Activated CD4-positive, alpha-beta T cell treated with anti-CD3 and anti-CD28 coated beads, Interleukin-2, amount 50 U/mL, for 4 hours (primary cell): ENCODE data around the gene PHF3.

Experiments
- DNase-seq, 2 experiments: peaks; one replicate each; pipeline ENCODE4 v3.0.0-alpha.2; 2020

PHF3 gene, protein sequence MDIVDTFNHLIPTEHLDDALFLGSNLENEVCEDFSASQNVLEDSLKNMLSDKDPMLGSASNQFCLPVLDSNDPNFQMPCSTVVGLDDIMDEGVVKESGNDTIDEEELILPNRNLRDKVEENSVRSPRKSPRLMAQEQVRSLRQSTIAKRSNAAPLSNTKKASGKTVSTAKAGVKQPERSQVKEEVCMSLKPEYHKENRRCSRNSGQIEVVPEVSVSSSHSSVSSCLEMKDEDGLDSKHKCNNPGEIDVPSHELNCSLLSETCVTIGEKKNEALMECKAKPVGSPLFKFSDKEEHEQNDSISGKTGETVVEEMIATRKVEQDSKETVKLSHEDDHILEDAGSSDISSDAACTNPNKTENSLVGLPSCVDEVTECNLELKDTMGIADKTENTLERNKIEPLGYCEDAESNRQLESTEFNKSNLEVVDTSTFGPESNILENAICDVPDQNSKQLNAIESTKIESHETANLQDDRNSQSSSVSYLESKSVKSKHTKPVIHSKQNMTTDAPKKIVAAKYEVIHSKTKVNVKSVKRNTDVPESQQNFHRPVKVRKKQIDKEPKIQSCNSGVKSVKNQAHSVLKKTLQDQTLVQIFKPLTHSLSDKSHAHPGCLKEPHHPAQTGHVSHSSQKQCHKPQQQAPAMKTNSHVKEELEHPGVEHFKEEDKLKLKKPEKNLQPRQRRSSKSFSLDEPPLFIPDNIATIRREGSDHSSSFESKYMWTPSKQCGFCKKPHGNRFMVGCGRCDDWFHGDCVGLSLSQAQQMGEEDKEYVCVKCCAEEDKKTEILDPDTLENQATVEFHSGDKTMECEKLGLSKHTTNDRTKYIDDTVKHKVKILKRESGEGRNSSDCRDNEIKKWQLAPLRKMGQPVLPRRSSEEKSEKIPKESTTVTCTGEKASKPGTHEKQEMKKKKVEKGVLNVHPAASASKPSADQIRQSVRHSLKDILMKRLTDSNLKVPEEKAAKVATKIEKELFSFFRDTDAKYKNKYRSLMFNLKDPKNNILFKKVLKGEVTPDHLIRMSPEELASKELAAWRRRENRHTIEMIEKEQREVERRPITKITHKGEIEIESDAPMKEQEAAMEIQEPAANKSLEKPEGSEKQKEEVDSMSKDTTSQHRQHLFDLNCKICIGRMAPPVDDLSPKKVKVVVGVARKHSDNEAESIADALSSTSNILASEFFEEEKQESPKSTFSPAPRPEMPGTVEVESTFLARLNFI (N-terminal part only)

DNA sequence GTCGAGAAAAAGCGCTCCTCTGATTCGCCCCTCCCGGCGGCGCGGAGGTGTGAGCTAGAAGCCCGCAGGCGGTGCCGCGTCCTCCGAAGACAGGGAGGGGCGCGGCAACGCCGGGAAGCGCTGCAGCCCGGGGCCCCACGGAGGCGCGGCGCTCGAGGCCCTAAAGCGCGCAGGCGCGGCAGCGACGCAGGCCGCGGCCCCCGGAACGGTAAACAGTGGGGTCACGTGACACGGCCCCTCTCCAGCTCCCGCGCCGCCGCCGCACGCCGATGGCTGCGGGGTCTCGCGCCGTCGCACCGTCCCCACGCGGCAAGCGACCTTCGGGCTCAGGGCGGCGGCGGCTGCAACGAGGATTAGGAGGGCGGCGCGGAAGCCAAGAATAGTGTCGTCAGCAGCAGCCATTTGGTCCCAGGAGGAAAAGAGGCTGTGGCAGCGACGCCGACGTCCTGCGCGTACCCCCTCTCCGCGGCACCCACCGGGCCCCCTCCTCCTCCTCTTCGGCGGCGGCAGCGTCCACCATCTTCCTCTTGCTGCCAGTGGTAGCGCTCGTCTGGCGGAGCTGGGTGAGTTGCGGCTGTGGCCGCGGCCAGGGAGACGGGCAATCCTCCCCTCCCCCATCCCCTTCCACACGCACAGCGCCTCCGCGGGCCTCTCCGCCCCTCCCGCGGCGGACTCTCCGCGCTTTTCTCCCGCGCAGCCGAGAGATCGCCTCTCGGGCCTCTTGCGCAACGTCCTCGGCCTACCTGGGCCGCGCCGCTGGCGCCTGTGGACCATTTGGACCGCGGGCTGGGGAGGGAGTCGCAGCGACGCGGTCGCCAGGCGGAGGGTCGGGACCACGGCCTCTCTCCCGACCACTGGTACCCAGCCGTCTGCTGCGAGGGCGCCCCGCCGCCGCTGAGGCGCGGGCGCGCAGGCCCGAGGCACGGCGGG lies at the start of gene PHF3:
Gene PHF3 (plus strand): TSS at position 215 of the 930 bp plus-strand sequence. CDS start 10,750 bp downstream, outside the sequence.
- DNase-seq, result peak; percentile 82 to 85

DNA sequence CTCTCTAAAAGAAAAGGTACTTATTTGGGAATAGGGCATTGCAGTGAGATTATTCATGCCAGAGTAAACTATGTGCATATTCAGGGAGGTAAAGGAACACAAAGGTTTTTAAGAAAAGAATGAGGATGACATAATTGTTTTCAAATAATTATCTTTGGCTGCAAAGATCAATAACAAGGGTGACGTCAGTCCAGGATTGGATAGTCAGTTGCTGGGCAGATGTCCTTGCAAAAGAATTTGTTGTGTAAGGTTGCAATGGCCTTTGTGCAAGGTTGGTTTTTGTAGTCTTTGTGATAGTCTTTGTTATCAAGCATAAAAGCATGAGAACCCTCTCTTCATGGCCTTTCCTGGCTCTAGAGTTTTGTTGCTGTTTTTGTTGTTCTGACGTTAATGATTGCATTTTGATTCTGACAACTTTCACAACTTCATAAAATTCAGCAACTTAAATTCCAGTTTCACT lies 45.6 kb upstream of the PHF3 start:
- DNase-seq, result no peak

DNA sequence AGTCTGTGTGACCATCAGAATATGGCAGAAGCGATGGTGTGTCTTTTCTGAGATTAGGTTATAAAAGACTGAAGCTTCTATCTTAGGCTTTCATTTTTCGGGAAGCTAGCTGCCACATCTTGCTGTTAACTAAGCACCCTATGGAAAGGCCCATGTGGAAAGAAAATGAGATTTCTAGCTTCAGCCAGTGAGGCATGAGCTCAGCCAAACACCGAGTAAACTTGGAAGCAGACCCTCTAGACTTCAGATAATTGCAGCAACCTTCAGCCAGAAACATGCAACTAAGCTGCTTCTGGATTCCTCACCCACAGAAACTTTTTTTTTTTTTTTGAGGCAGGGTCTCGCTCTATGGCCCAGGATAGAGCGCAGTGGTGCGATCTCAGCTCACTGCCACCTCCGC lies 42.7 kb upstream of the PHF3 start:
- no peak for DNase-seq

DNA sequence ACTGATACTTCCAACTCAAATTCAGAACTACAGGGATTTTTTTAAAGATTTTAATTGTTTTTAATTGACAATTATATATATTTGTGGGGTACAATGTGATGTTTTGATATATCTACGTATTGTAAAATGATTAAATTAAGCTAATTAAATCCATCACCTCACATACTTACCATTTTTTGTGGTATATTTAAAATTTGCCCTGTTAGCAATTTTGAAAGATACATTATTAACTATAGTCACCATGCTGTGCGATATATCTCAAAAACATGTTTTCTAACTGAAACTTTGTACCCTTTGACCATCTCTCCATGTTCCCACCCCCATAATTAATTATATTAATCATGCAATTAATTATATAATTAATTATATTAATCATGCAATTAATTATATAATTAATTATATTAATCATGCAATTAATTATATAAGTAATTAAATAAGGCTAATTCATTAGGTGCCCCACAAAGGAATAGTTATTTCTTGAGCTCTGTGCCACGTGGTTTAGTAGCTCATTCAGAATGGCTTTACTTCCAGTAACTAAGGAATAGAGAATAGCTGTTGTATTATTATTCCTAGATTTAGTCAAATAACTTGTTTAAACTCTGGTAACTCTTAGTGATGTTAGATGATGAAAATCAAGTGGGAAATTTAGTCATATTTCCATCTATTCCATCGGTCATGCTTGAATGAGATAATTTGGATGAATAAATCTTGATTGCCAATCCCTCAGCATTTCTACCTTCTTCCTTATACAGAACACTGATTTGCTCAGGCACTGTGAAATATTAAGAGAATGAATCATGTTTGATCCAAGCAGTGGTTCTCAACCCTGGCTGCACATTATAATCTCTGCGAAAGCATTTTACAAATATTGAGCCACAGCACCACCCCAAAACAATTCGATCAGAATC lies 38.2 kb upstream of the PHF3 start:
- DNase-seq, result no peak

DNA sequence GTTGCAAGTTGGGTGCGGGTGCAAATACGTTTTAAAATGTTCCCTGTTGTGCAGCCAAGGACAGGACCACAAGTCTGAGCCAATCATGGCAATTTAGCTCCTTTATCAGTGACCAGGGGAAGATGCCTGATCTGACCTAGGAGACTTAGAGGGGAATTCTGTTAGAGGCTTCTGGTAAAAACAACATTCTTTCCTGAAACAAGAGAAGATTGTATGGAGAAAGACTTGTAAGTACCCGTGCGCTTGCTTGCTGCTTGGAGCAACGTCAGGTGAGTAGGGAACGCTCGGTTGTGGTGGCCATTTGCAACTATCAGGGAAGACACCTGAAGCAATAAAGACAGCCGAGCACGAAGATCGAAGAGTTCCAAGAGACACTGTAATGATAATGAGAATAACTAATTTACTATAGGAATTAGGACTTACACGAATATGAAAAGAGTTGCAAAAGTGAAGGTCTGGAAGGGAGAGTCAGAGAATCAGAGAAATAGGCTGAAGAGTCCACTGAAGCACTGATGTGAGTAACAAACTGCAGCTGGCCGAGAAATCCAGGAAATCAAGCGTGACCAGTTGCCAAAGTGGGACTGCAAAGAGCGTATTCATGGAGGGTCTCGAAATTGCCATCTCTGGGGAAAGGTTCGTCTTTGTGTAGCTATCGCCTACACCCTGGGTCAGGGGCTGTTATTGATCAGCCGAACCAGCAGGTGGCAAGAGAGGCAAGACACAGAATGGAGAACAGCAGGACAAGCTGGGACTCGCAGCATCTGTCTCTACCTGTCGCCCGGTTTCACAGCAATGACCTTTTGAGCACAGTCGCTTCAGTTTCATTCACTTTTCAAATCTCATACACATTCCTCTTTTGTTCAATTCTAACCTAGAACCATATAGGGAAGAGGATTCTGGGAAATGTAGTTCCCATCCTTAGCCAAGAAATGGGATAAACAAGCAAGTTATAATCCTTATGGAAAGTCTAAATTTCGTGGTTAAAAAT lies 37.3 kb upstream of the PHF3 start:
- DNase-seq, result peak; percentile 69 to 72

DNA sequence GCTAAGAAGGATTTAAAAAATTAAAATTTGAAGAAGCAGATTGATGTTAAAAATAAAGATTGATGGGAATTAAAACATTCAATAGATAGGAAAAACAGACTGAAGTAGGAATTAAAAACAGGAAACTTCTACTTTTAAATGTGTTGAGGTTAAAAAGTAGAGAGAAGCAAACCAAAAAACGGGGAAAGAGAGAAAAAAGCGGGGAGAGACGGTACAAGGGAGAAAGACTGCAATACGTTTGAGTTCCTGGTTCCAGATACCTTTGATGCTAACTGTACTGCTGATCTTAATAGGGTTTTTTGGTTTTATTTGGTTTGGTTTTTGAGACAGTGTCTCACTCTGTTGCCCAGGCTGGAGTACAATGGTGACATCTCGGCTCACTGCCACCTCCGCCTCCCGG lies 36.4 kb upstream of the PHF3 start:
- DNase-seq, result no peak

DNA sequence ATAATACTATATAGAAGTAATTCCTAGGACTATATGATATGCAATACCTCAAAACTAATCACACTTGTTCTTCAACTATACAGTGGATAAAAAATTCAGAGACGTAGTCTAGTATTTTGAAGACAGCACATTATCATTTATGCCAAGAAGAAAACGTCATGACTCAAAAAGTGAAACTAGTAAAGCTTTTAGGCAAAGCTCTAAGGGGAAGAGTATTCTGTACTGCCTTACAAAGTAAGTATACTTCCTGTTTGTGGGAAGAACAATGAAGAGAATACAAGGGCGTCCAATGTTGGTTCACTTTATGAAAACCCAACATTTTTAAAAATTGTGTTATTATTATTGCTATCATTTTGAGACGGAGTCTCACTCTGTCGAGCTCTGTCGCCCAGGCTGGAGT lies 35.5 kb upstream of the PHF3 start:
- DNase-seq, result no peak

DNA sequence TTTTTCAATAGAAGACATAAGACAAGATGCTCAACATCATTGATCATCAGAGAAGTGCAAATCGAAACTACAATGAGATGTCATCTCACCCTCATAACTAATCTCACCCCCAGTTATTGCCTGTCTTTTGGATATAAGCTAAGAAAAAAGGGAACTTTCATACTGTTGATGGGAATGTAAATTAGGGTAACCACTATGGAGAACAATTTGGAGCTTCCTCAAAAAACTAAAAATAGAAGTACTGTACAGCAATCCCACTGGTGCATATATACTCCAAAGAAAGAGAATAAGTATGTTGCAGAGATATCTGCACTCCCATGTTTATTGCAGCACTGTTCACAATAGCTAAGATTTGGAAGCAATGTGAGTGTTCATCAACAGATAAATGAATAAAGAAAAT lies 26.4 kb upstream of the PHF3 start:
- no peak for DNase-seq

DNA sequence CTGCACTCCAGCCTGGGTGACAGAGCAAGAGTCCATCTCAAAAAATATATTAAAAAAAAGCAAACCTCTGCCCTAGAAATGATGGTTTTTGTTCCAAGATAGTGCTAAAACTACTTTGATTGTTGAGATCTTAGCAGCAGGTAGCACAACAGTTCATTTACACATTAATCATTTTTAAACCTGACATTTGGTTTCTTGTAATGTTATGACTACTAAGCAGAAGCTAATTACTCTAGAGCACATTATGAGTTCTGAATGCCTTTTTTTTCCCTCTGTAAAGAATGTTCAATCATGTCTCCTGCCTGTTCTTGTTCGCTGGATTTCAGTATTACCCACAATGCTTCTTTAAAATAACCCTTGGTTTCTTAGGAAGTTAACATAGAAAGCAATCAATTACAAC lies 24.7 kb upstream of the PHF3 start:
- no peak for DNase-seq

DNA sequence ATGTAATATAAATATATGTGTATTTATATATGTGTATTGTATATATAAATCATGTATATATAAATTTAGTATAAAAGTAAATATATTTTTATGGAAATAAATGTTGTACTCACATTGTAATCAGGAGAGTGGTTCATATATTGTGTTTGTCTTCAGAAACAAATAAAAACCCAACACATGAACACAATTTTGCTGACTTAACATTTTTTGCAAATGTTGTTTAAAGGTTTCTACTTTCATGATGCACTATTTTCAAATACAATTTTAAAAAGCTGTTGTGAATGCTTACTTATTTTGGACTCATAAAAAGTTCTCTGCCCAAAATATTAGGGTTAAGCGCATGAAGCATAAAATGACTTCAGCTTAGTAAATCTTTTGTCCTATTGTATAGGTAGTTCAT lies 24.0 kb upstream of the PHF3 start:
- no peak for DNase-seq

DNA sequence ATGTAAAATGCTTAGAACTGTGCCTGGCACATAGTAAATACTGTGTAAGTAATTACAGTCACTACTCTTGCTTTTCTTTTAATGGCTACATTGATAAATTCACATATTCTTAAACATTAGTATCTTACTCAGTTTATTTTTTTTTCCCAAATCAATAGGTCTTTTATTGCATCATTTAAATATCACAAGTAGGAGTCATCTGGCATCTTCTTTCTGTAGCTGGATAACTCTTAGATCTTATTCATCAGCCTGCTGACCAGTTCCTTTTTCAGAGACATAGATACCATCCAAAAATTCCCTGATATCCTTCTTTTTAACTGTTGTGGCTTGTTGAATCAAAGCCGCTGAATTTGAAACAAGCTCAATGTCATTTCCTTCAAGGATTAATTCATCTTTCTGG lies 20.0 kb upstream of the PHF3 start:
- no peak for DNase-seq

DNA sequence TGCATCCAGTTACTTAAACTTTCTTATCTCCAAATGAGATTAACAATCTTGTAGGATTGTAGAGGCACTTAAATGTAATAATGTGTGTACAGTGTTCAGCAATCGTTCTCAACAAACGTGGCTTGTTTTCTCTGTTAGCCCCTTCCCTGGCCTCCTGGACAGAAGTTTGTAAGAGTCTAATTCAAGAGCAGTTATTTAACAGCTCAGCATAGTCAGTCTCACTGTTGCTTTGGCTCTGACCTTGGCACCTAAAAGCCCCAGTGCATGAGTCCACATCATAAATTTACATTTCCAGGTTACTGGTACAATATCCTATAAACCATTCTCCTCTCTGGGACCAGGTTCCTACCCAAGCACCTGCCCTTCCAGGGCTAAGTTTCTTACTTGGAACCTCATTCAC lies 11.5 kb upstream of the PHF3 start:
- DNase-seq, result no peak

DNA sequence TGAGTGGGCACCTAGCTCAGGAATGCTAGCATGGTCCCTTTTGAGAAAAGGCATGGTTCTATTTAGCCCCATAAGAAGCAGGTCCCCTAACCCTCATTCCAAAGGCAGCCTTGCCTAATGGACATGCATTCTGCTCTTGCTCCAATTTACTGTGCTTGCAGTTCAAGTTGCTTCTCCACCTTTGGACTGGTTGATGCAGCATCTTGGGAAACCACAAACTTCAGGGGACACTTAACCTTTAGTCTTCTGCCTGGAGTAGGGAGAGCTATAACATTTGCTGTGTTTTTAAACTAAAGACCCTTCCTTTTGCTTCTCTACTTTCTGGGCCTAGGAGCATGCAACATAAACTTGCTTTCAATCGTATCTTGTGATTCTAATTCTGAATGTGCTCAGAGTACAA lies 5.1 kb upstream of the PHF3 start:
- no peak for DNase-seq

DNA sequence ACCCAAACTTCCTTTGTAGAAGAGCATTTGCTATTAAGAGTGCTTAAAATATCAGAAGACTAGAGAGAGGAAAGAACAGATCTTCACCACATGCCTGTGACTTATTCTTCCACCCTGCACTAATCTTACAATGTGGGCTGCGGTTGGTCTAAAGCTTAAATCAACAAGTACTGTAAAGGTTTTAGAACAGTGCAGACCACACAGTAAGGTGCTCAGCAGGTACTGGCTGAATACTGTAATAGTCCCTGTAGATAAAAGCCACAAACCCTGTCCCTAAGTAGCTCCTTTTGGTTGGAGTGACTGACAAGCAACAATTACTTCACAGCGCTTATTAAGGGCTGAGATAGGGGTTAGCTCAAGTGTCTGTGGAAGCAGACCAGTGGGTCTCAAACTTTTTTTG lies 972 bp upstream of the PHF3 start:
- DNase-seq, result no peak

DNA sequence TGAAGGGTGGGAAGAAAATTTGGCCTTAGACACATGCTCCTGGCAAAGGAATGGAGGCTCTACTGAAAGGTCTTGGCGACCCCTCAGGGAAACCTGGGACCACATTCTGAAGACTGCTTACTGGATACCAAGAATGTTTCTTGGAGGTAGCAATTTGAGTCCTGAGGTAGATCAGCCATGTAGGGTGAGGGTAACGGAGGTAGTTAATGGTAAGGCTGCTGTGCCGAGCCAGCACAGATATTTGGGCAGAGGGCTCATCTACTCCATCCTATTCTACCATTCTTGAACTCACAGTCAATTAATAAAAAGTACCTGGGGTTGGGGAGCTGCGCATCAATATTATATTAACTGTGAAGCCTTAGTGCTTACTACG lies 401 bp upstream of the PHF3 start:
- no peak for DNase-seq

DNA sequence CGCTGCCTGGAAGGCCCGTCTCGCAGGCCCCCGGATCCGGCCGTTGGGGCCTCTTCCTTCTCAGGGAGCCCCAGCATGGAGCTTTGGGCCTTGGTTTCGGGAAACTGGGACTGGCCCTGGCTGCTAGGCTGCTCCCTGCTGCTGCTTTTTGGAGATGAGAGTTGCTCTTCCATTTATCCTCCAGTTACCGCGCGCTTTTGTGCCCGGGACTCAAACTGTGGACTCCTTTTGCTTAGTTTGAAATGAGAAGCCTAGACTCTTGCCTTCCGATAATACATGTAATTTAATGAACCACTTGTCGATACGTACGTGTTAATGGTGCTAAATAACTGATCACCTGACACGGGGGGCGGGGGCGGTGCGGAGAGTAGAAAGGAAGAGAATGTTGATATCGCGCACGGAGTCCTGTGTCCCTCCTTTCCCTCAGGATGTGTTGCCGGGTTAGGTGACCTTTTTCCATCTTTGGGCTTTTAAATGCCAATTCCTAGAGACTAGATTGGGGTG lies 968 bp downstream of the PHF3 start:
- peak; percentile 60 for DNase-seq

DNA sequence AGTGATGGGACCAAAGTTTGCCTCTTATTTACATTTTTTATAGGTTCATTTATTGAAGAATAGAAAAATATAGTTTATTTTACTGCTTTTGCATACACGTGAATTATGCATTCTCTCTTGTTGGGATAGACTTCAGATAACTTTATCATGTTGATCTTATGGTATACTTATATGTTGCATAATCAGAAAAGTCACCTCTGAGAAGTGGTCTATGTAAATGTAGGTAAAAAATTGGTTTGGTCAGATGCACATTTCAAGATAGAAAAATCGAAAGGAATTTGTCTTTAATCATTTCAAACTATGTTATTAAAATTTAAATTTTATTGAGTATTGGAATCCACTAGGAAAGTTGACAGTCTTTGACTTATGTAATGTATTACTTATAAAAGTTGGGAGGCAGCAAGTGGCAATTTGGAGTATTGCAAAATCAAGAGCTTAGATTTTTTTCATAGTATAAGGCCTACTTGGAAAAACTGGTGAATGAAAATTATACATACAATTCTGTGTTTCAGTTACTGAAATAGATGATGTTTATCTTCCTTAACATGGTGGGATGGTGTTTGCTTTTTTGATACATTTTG lies 2.4 kb downstream of the PHF3 start:
- no peak for DNase-seq

DNA sequence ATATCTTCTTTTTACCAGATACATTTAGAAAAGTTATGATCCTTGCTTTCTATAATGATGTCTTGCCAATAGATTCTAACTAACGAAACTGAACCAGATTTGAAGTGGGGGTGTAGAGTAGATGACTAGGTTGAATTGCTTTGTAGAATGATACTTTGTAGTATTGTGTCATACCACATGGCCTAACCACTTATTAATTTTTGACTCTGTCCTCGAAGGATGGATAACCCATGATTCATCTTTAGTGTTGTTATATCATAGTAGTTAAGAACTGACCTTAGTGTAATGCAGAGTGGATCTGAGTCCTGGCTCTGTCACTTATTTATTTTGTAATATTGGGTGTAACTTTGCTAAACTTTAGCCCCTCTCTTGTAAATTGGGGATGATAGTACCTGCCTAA lies 4.5 kb downstream of the PHF3 start:
- no peak for DNase-seq

DNA sequence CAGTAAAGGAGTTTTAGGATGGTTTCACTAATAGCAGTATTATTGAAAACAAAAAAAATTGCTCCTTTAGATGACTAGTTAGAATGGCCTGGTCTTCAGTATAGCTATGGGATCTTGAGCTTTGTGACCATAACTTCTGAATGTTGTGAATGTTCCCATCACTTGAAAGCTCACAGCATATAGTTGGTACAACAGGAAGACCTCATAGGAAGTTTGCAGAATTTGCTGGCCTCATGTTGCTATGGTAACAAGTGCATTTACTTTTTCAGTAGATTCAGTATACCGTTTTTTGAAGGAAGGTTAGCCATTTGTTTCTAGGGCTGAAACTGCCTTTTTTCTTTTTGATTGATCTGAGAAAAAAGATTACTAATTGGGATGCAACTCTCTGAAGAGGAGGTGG lies 8.3 kb downstream of the PHF3 start:
- DNase-seq, result no peak
